ENCODE measurements around the gene DCC.

GRCh38 chr18:53534695-53535094, 1194.7 kb downstream of the DCC start:
- TF ChIP-seq, protein P1, sequence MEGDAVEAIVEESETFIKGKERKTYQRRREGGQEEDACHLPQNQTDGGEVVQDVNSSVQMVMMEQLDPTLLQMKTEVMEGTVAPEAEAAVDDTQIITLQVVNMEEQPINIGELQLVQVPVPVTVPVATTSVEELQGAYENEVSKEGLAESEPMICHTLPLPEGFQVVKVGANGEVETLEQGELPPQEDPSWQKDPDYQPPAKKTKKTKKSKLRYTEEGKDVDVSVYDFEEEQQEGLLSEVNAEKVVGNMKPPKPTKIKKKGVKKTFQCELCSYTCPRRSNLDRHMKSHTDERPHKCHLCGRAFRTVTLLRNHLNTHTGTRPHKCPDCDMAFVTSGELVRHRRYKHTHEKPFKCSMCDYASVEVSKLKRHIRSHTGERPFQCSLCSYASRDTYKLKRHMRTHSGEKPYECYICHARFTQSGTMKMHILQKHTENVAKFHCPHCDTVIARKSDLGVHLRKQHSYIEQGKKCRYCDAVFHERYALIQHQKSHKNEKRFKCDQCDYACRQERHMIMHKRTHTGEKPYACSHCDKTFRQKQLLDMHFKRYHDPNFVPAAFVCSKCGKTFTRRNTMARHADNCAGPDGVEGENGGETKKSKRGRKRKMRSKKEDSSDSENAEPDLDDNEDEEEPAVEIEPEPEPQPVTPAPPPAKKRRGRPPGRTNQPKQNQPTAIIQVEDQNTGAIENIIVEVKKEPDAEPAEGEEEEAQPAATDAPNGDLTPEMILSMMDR (conservative IDR thresholded peaks at IDR 0.05): no peak
- TF ChIP-seq EZH2 (IDR thresholded peaks at IDR 0.05; ENCODE audit: low read depth): no peak

Data from PC-9 (cell line).